ENCODE results near the gene COL10A1.

Gene COL10A1

GRCh38 chr6:116152620-116153019 is 26.7 kb upstream of the COL10A1 start:
- H3K4me3 ChIP-seq (ENCODE audit: low read length), result no peak overlapping the region
- no peak for TF ChIP-seq CTCF (conservative IDR thresholded peaks at IDR 0.05; ENCODE audit: low read depth, low read length)
- DNase-seq (ENCODE audit: low read depth), result no peak

GRCh38 chr6:116145803-116146675 is 20.1 kb upstream of the COL10A1 start:
- DNase-seq (ENCODE audit: low read depth), result no peak
- no peak overlapping the region for H3K4me3 ChIP-seq (ENCODE audit: low read length)
- TF ChIP-seq CTCF (conservative IDR thresholded peaks at IDR 0.05; ENCODE audit: low read depth, low read length), result no peak

- H3K4me3 ChIP-seq (ENCODE audit: low read length), result no peak overlapping the region
- DNase-seq (ENCODE audit: low read depth), result no peak
- no peak for TF ChIP-seq CTCF (conservative IDR thresholded peaks at IDR 0.05; ENCODE audit: low read depth, low read length)
Measured at GRCh38 chr6:116144605-116145004, 18.7 kb upstream of the COL10A1 start.

- no peak overlapping the region for H3K4me3 ChIP-seq (ENCODE audit: low read length)
- no peak for DNase-seq (ENCODE audit: low read depth)
- TF ChIP-seq CTCF (conservative IDR thresholded peaks at IDR 0.05; ENCODE audit: low read depth, low read length), result peak; percentile 4
Measured at GRCh38 chr6:116139917-116140316, 14.0 kb upstream of the COL10A1 start.

GRCh38 chr6:116136933-116137340 is 11.0 kb upstream of the COL10A1 start:
- DNase-seq (ENCODE audit: low read depth), result no peak
- TF ChIP-seq CTCF (conservative IDR thresholded peaks at IDR 0.05; ENCODE audit: low read depth, low read length), result no peak
- H3K4me3 ChIP-seq (ENCODE audit: low read length), result no peak overlapping the region

GRCh38 chr6:116136373-116136772 is 10.4 kb upstream of the COL10A1 start:
- TF ChIP-seq CTCF (conservative IDR thresholded peaks at IDR 0.05; ENCODE audit: low read depth, low read length), result no peak
- no peak overlapping the region for H3K4me3 ChIP-seq (ENCODE audit: low read length)
- DNase-seq (ENCODE audit: low read depth), result no peak

GRCh38 chr6:116133453-116133852 is 7.5 kb upstream of the COL10A1 start:
- TF ChIP-seq CTCF (conservative IDR thresholded peaks at IDR 0.05; ENCODE audit: low read depth, low read length), result no peak
- DNase-seq (ENCODE audit: low read depth), result no peak
- no peak overlapping the region for H3K4me3 ChIP-seq (ENCODE audit: low read length)
